Activated CD8-positive, alpha-beta T cell treated with anti-CD3 and anti-CD28 coated beads for 36 hours (primary cell): ENCODE measurements around the gene RNF187. TPM values are rescaled to one million over a fixed set of nuclear protein-coding genes. Genes with fewer than 3 reads are reported as not detected.
A peak's percentile ranks its signal among the peaks of the same experiment; 100 is the strongest.

Source experiments
- ATAC-seq: fragments of 200-7000 bp; cut with Tn5 transposase; one replicate; pipeline ENCODE4 v1.10.0; 2021; ENCODE audit warnings: mild to moderate bottlenecking, moderate library complexity
- CTCF ChIA-PET: fragments of 350-600 bp; sonication (Branson Sonifier 250); formaldehyde crosslinking; loops from one replicate; lab custom pipeline; 2021; ENCODE audit warnings: antibody characterized with exemption; lab: Charles Lee
- POLR2A ChIA-PET: fragments of 350-600 bp; sonication (Branson Sonifier 250); formaldehyde crosslinking; loops from one replicate; lab custom pipeline; 2021; ENCODE audit warnings: antibody characterized with exemption; lab: Charles Lee
- DNase-seq: peaks from one replicate; pipeline ENCODE4 v3.0.0-alpha.2; 2020
- H3K27ac Mint-ChIP-seq: one replicate; pipeline ENCODE4 v1.8.0; 2021; ENCODE audit warnings: mild to moderate bottlenecking, mixed read lengths
- H3K27me3 Mint-ChIP-seq: one replicate; pipeline ENCODE4 v1.8.0; 2021; ENCODE audit warnings: mixed read lengths
- H3K36me3 Mint-ChIP-seq: one replicate; pipeline ENCODE4 v1.8.0; 2021; ENCODE audit warnings: low read depth, mixed read lengths
- H3K4me1 Mint-ChIP-seq: one replicate; pipeline ENCODE4 v1.8.0; 2021; ENCODE audit warnings: low read depth, mixed read lengths
- H3K4me3 Mint-ChIP-seq: one replicate; pipeline ENCODE4 v1.8.0; 2021; ENCODE audit warnings: mild to moderate bottlenecking, moderate library complexity, mixed read lengths
- H3K9me3 Mint-ChIP-seq: one replicate; pipeline ENCODE4 v1.8.0; 2021; ENCODE audit warnings: mixed read lengths
- CTCF ChIP-seq: fragments of 200-600 bp; IDR thresholded peaks from one replicate; pipeline ENCODE4 v1.8.0; 2022; ENCODE audit warnings: antibody characterized with exemption, mild to moderate bottlenecking
- intact Hi-C: fragments of 100-400 bp; cut with micrococcal nuclease; formaldehyde crosslinking; loops from one replicate; pipeline ENCODE4 v1.10.0; 2022
- total RNA-seq, 2 experiments: library from RNA; stranded (reverse); gene quantifications; one replicate each; pipeline ENCODE4 v1.2.3, GENCODE V29; 2021

RNF187 gene
- total RNA-seq, 2 experiments from 2014 or later: 147 TPM

GRCh38 chr1:228515200-228515834 lies 28.1 kb downstream of the RNF187 start:
- intact Hi-C loops: loop anchor here (2.0 kb wide), 1 partner anchor 43 kb away; no protein-coding TSS in a partner anchor
- peaks cover 6% of the 10 kb centered on the region for H3K4me1 Mint-ChIP-seq
- POLR2A ChIA-PET: interaction anchor here (0.6 to 1.4 kb wide), 3 partner anchors 14 to 372 kb away, joined by 3 to 5 read pairs (median 3); no protein-coding TSS in a partner anchor

GRCh38 chr1:228517655-228518054 lies 30.5 kb downstream of the RNF187 start:
- CTCF ChIA-PET: no interaction called here
- H3K9me3 Mint-ChIP-seq: no peaks in the 10 kb centered on the region
- no peak for DNase-seq
- H3K27ac Mint-ChIP-seq: no peak overlapping the region
- intact Hi-C loops: no loop called here
- TF ChIP-seq CTCF: no peak
- no peak for ATAC-seq
- no peak overlapping the region for H3K4me3 Mint-ChIP-seq
- no peaks in the 10 kb centered on the region for H3K36me3 Mint-ChIP-seq
- POLR2A ChIA-PET: no interaction called here
- peaks cover 13% of the 10 kb centered on the region for H3K27me3 Mint-ChIP-seq
- peaks cover 5% of the 10 kb centered on the region for H3K4me1 Mint-ChIP-seq

More at GRCh38 chr1:228515200-228515834, 28.1 kb downstream of the RNF187 start:
- peak; percentile 83 for TF ChIP-seq CTCF
- Mint-ChIP-seq H3K4me3 (no peak overlapping the region), H3K9me3 (no peaks in the 10 kb centered on the region), H3K27me3 (peaks cover 12% of the 10 kb centered on the region), H3K36me3 (no peaks in the 10 kb centered on the region), H3K27ac (no peak overlapping the region)
- DNase-seq: peak; percentile 52
- ATAC-seq: peak; percentile 51
- CTCF ChIA-PET: interaction anchor here (0.6 to 4.6 kb wide), 11 partner anchors 15 to 516 kb away, joined by 3 to 26 read pairs (median 4); partner anchors contain the start of gene IBA57

GRCh38 chr1:228527596-228527995 lies 40.4 kb downstream of the RNF187 start:
- Mint-ChIP-seq H3K27ac (no peak overlapping the region), H3K4me1 (no peaks in the 10 kb centered on the region), H3K4me3 (no peak overlapping the region), H3K9me3 (no peaks in the 10 kb centered on the region), H3K36me3 (no peaks in the 10 kb centered on the region), H3K27me3 (peaks cover 24% of the 10 kb centered on the region)
- ChIA-PET CTCF (no interaction called here), POLR2A (no interaction called here)
- intact Hi-C loops: no loop called here
- ATAC-seq (no peak), DNase-seq (no peak)
- no peak for TF ChIP-seq CTCF

GRCh38 chr1:228528612-228529011 lies 41.4 kb downstream of the RNF187 start:
- ATAC-seq: no peak
- no peak for TF ChIP-seq CTCF
- ChIA-PET CTCF (no interaction called here), POLR2A (no interaction called here)
- Mint-ChIP-seq H3K27me3 (peaks cover 23% of the 10 kb centered on the region), H3K27ac (no peak overlapping the region), H3K4me1 (no peaks in the 10 kb centered on the region), H3K4me3 (no peak overlapping the region), H3K36me3 (no peaks in the 10 kb centered on the region), H3K9me3 (no peaks in the 10 kb centered on the region)
- DNase-seq: no peak
- intact Hi-C loops: no loop called here

- ATAC-seq (no peak), DNase-seq (no peak)
- no peaks in the 10 kb centered on the region for H3K4me1 Mint-ChIP-seq
- no peak overlapping the region for H3K4me3 Mint-ChIP-seq
- H3K9me3 Mint-ChIP-seq: no peaks in the 10 kb centered on the region
- no peak for TF ChIP-seq CTCF
- ChIA-PET POLR2A (no interaction called here), CTCF (no interaction called here)
- H3K27ac Mint-ChIP-seq: no peak overlapping the region
- peaks cover 17% of the 10 kb centered on the region for H3K27me3 Mint-ChIP-seq
- intact Hi-C loops: no loop called here
- H3K36me3 Mint-ChIP-seq: no peaks in the 10 kb centered on the region
These were observed 43.0 kb downstream of the RNF187 start for GRCh38 chr1:228530086-228530758.
